ENCODE results near the gene NSF. TPM values are rescaled to one million over a fixed set of nuclear protein-coding genes. Genes with fewer than 3 reads are reported as not detected.

The NSF gene
- polyA plus RNA-seq, 2 of the 4 experiments (the other 2 are of a cell fraction), result 30.1 to 63.1 TPM

DNA sequence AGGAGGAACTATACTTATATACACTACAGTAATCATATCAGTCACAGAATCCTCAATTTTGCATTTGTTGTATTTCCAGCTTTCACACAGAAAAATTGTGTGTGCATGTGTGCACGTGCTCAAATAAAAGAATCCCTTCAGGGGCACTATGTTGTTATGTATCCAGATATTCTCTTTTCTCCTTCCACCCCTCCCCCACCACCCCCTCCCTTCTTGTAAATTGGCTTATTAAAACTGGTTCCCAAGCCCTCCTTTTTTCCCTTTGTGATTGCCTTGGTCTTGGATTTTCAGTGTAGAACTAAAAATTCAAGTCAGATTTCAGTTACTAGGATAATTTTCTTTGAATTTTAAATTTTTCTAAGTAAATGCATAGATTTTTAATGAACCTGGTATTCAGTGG, 141.7 kb downstream of the NSF start:
- Histone ChIP-seq H3K4me1 (peaks cover 27% of the 10 kb centered on the region; the same call in 2 of the 3 replicates), H3K9me3 (no peaks in the 10 kb centered on the region), H3K4me2 (no peak overlapping the region), H3K4me3 (no peak overlapping the region), H3K27ac (no peak overlapping the region)
- 73% methylated on average over 1 of the region's 1 CpG for WGBS (ENCODE audit: missing lambda C conversion rate)
- DNase-seq (ENCODE audit: low read depth in 1 of 2, low spot score in 1 of 2) (no peak), ATAC-seq (no peak), FAIRE-seq (no peak)
- TF ChIP-seq ZNF302 (CRISPR knock-in tag; IDR thresholded peaks at IDR 0.05) (no peak), RCOR1 (IDR thresholded peaks at IDR 0.05; ENCODE audit: low read depth, low read length) (no peak), EHF (CRISPR knock-in tag; IDR thresholded peaks at IDR 0.05) (no peak), FOSB (CRISPR knock-in tag; IDR thresholded peaks at IDR 0.05) (no peak), RARB (CRISPR knock-in tag; IDR thresholded peaks at IDR 0.05) (no peak), MYC (IDR thresholded peaks at IDR 0.05; ENCODE audit: borderline replicate concordance, low read length) (no peak), CBX2 (IDR thresholded peaks at IDR 0.05; ENCODE audit: borderline replicate concordance, low read depth) (no peak), FOXS1 (CRISPR knock-in tag; IDR thresholded peaks at IDR 0.05) (no peak), PHF8 (IDR thresholded peaks at IDR 0.05; ENCODE audit: borderline replicate concordance, low read depth) (no peak), GATA3 (IDR thresholded peaks at IDR 0.05; ENCODE audit: borderline replicate concordance) (no peak)
- TF ChIP-seq, protein P1, sequence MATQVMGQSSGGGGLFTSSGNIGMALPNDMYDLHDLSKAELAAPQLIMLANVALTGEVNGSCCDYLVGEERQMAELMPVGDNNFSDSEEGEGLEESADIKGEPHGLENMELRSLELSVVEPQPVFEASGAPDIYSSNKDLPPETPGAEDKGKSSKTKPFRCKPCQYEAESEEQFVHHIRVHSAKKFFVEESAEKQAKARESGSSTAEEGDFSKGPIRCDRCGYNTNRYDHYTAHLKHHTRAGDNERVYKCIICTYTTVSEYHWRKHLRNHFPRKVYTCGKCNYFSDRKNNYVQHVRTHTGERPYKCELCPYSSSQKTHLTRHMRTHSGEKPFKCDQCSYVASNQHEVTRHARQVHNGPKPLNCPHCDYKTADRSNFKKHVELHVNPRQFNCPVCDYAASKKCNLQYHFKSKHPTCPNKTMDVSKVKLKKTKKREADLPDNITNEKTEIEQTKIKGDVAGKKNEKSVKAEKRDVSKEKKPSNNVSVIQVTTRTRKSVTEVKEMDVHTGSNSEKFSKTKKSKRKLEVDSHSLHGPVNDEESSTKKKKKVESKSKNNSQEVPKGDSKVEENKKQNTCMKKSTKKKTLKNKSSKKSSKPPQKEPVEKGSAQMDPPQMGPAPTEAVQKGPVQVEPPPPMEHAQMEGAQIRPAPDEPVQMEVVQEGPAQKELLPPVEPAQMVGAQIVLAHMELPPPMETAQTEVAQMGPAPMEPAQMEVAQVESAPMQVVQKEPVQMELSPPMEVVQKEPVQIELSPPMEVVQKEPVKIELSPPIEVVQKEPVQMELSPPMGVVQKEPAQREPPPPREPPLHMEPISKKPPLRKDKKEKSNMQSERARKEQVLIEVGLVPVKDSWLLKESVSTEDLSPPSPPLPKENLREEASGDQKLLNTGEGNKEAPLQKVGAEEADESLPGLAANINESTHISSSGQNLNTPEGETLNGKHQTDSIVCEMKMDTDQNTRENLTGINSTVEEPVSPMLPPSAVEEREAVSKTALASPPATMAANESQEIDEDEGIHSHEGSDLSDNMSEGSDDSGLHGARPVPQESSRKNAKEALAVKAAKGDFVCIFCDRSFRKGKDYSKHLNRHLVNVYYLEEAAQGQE (IDR thresholded peaks at IDR 0.05), result no peak
- TF ChIP-seq, protein P2, sequence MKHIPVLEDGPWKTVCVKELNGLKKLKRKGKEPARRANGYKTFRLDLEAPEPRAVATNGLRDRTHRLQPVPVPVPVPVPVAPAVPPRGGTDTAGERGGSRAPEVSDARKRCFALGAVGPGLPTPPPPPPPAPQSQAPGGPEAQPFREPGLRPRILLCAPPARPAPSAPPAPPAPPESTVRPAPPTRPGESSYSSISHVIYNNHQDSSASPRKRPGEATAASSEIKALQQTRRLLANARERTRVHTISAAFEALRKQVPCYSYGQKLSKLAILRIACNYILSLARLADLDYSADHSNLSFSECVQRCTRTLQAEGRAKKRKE (CRISPR knock-in tag; IDR thresholded peaks at IDR 0.05; ENCODE audit: low read depth), result no peak
- CTCF ChIA-PET, result interaction anchor here (1.2 kb wide), 1 partner anchor 11 kb away, joined by 3 read pairs; no protein-coding TSS in a partner anchor
- POLR2A ChIA-PET, result no interaction called here

DNA sequence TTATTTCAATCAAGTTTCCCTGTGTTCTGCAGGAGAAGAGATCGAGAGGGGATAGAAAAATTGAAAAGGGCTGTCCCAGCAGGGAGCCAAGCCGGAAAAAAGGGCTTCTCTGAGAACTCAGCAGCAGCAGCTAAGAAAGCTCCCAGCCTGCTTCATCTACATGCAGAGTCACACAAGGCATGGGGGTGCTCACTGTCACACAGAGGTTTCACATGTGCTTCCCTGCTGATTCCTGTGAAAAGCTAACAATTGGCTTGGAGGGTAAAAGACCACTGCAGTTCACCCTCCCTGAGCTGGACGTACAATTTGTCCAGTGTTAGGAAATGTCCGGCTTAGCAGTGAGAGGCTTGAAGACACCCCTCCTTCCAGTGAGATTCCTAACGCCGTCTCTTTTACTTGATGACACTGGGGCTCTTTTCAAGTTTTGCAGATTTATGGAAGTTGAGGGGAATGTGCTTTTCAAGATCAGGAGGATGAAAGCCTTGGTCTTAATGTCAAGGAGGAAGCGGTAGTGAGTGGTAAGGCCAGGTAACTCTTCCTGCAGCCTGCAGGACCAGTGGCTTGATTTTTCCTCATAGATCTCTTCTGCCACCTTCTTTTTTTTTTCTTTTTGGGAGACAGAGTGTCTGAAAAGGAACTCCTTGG, 142.4 kb downstream of the NSF start:
- 92% methylated on average over 7 of the region's 7 CpGs for WGBS (ENCODE audit: missing lambda C conversion rate)

More for the DNA sequence above, 142.4 kb downstream of the NSF start:
- no peak for DNase-seq (ENCODE audit: low read depth in 1 of 2, low spot score in 1 of 2)
- H3K27ac ChIP-seq, result 0 out of 6 replicates have a peak overlapping the region, but pooled peaks of 1 of the 2 experiments have one; percentile 4
- H3K4me1 ChIP-seq, result peaks cover 20% of the 10 kb centered on the region; the same call in 2 of the 3 replicates
- no peak for ATAC-seq
- no peak overlapping the region for H3K4me3 ChIP-seq
- no peak for FAIRE-seq
- TF ChIP-seq GATA3 (IDR thresholded peaks at IDR 0.05; ENCODE audit: borderline replicate concordance) (no peak), EP300 (IDR thresholded peaks at IDR 0.05) (no peak), CHD2 (IDR thresholded peaks at IDR 0.05; ENCODE audit: low read length, partially characterized antibody) (no peak), BHLHE40 (IDR thresholded peaks at IDR 0.05; ENCODE audit: low read depth, low read length) (no peak), TFCP2L1 (CRISPR knock-in tag; IDR thresholded peaks at IDR 0.05) (no peak), KDM5A (IDR thresholded peaks at IDR 0.05) (no peak), ZC3H11A (IDR thresholded peaks at IDR 0.05) (no peak), EHMT2 (IDR thresholded peaks at IDR 0.05; ENCODE audit: low read depth) (no peak), KDM1A (IDR thresholded peaks at IDR 0.05; ENCODE audit: low read depth) (no peak), PHF8 (IDR thresholded peaks at IDR 0.05; ENCODE audit: borderline replicate concordance, low read depth) (no peak), EHF (CRISPR knock-in tag; IDR thresholded peaks at IDR 0.05) (no peak), RFX5 (IDR thresholded peaks at IDR 0.05) (no peak), TP53 (CRISPR knock-in tag; IDR thresholded peaks at IDR 0.05) (no peak), MAZ (IDR thresholded peaks at IDR 0.05; ENCODE audit: borderline replicate concordance, low read depth, low read length) (no peak)
- TF ChIP-seq, protein P3, sequence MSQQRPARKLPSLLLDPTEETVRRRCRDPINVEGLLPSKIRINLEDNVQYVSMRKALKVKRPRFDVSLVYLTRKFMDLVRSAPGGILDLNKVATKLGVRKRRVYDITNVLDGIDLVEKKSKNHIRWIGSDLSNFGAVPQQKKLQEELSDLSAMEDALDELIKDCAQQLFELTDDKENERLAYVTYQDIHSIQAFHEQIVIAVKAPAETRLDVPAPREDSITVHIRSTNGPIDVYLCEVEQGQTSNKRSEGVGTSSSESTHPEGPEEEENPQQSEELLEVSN (IDR thresholded peaks at IDR 0.05; ENCODE audit: borderline replicate concordance, low read depth), result no peak
- TF ChIP-seq, protein P4, sequence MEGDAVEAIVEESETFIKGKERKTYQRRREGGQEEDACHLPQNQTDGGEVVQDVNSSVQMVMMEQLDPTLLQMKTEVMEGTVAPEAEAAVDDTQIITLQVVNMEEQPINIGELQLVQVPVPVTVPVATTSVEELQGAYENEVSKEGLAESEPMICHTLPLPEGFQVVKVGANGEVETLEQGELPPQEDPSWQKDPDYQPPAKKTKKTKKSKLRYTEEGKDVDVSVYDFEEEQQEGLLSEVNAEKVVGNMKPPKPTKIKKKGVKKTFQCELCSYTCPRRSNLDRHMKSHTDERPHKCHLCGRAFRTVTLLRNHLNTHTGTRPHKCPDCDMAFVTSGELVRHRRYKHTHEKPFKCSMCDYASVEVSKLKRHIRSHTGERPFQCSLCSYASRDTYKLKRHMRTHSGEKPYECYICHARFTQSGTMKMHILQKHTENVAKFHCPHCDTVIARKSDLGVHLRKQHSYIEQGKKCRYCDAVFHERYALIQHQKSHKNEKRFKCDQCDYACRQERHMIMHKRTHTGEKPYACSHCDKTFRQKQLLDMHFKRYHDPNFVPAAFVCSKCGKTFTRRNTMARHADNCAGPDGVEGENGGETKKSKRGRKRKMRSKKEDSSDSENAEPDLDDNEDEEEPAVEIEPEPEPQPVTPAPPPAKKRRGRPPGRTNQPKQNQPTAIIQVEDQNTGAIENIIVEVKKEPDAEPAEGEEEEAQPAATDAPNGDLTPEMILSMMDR (IDR thresholded peaks at IDR 0.05), result no peak
- TF ChIP-seq, protein P5, sequence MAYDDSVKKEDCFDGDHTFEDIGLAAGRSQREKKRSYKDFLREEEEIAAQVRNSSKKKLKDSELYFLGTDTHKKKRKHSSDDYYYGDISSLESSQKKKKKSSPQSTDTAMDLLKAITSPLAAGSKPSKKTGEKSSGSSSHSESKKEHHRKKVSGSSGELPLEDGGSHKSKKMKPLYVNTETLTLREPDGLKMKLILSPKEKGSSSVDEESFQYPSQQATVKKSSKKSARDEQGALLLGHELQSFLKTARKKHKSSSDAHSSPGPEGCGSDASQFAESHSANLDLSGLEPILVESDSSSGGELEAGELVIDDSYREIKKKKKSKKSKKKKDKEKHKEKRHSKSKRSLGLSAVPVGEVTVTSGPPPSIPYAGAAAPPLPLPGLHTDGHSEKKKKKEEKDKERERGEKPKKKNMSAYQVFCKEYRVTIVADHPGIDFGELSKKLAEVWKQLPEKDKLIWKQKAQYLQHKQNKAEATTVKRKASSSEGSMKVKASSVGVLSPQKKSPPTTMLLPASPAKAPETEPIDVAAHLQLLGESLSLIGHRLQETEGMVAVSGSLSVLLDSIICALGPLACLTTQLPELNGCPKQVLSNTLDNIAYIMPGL (CRISPR knock-in tag; IDR thresholded peaks at IDR 0.05; ENCODE audit: borderline replicate concordance), result no peak
- CTCF ChIA-PET, result no interaction called here
- no peak overlapping the region for H3K4me2 ChIP-seq
- POLR2A ChIA-PET, result no interaction called here
- no peaks in the 10 kb centered on the region for H3K9me3 ChIP-seq
